HuH-7 (cell line): ENCODE measurements around the gene BRWD1.
"Not testable (repeated sequence)": the region's sequence is repeated elsewhere in the genome, so short reads cannot be mapped to it uniquely, and the experiment has no call there.

Source experiments
- DNase-seq: peaks from one replicate; pipeline ENCODE4 v3.0.0; 2011; ENCODE audit warnings: low spot score

The BRWD1 gene

DNA sequence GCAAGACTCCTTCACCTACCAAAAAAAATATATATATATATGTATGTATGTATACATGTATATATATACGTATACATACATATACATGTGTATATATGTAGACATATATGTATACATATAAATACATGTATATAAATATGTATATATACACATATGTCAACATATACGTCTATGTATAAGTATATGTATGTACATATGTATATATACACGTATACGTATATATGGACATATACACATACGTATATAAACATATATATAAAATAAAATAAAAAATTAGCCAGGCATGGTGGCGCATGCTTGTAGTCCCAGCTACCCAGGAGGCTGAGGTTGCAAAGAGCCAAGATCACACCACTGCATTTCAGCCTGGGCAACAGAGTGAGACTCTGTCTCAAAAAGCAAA lies 31.6 kb downstream of the BRWD1 start:
- DNase-seq = no peak

GRCh38 chr21:39281207-39281606 lies 32.2 kb downstream of the BRWD1 start:
- no peak for DNase-seq

- DNase-seq = no peak
Observed at GRCh38 chr21:39269620-39270019, 43.8 kb downstream of the BRWD1 start.

DNA sequence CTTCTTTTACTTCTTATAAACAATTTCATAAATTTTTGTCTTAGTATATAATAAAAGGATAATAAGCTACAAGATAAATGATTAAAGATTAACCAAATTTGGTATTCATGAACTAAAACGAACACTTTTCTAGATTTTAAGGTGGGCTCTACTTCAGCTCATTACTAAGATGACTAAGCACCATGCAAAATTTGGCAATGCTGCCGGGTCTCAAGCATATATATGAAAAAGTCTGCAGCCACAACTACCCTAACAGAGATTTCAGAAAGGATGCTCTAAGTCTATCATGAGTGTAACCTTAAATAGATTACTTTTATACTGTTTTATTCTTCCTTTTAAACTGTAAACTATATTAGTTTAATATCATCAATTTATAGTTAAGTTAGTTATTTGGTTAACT lies 47.8 kb downstream of the BRWD1 start:
- no peak for DNase-seq

DNA sequence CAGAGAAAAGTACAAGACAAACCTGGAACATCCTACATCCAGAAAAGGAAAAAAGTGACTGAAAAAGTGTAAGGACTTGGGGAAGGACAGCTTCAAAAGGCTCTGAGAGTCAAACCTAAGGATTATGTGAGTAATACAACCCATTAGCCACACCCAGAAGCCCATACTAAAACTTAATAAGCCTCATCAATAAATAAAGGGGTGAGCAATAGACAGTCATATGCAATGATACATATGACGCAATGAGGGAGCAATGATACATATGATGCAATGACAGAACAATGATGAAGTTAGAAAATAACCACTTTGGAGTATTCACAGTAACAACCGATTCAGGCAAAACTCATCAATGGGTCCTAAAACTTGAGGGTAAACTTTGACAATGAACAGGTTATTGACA lies 50.1 kb downstream of the BRWD1 start:
- no peak for DNase-seq

DNA sequence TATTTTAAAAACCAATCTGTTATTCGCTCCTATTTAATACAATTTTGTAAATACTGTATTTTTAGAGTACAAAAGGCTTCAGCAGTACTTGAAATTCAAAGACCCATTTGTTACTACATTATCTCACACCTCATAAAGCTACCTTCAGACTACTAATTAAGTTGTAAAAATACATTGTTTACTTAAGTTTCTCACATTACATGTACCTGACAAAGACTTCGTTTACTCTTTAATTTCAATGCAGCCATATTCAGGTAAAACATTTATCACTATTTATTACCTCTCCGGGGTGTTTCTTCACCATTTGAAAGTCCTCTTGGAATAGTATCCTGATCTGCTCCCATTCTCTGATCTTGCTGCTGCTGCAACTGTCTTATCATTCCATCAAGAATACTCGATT lies 55.2 kb downstream of the BRWD1 start:
- DNase-seq = peak; percentile 30

DNA sequence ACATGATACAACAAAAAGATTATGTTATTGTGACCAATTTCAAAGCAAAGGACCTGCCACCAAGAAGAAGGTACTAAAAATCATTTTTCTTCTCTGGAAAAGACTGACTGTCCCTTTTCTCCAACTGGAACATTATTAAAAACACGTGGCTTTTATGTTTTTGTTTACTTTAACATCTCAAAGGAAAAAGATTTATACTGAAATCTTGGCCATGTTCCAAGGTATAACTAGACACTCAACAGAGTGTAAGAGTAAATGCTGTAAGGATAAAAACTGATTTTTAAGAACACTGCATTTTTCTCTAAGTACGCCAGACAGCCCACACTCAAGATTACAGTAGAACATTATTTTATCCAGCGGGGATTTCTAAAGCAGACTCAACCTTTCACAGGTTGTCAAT lies 62.1 kb downstream of the BRWD1 start:
- DNase-seq = no peak

- DNase-seq = no peak
Observed at GRCh38 chr21:39238275-39238674, 75.2 kb downstream of the BRWD1 start.

DNA sequence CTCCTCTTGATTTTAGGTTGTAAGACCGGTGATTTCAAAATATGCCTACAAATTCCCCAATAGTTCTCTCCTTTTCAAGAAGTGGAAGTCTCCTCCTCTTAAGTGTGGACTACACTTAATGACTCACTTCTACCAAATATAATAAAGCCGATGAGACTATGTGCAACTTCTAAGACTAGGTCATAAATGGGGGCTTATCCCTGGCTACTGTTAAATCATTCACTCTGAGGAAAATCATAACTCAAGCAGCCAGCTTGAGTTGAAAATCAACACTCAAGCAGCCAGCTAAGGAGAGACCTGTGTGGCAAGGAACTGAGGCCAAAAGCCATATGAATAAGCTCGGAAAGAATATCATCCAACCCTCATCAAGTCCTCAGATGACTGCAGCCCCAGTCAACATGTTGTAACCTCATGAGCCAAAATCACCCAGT lies 80.6 kb downstream of the BRWD1 start:
- DNase-seq = no peak

GRCh38 chr21:39224930-39225329 lies 88.5 kb downstream of the BRWD1 start:
- DNase-seq = no peak

GRCh38 chr21:39221997-39222486 lies 91.4 kb downstream of the BRWD1 start:
- DNase-seq = no peak

DNA sequence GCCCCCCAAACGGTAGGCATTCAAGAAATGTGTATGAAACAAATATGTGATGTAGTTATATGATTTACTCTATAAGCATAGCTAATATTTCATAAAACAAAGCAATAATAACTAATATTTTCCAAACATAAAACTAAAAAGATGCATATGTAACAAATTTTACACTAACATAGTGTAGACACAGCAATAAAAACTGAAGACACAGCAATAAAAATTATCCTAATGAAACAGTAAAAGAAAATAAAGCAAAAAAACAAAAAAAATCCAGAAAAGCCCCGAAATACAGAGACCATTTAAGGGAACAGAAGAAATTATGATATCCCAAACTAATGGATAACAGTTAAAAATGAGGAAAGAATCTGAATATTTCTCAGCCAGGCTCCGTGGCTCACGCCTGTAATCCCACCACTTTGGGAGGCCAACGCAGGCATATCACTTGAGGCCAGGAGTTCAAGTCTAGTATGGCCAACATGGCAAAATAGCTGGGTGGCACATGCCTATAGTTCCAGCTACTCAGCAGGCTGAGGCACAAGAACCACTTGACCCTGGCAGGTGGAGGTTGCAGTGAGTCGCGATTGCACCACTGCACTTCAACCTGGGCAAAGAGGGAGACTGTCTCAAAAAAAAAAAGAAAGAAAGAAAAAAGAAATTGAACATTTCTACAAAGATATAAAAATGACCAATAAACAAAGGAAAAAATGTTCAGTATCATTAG lies 92.0 kb downstream of the BRWD1 start:
- DNase-seq = no peak

DNA sequence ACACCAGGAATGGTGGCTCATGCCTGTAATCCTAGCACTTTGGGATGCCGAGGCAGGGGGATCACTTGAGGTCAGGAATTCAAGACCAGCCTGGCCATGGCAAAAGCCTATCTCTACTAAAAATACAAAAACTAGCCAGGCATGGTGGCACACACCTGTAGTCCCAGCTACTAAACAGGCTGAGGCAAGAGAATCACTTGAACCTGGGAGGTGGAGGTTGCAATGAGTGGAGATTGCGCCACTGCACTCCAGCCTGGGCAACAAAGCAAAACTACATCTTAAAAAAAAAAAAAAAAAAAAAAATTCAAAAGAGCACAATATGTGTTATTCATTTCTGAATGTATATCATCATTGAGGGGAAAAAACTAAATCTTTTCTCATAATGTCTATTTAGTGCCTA lies 92.6 kb downstream of the BRWD1 start:
- not testable (repeated sequence) for DNase-seq

- no peak for DNase-seq
Observed at GRCh38 chr21:39220150-39220549, 93.3 kb downstream of the BRWD1 start.

- peak; percentile 4 for DNase-seq
Observed at GRCh38 chr21:39218082-39218409, 95.4 kb downstream of the BRWD1 start.

- no peak for DNase-seq
Observed at GRCh38 chr21:39217356-39218081, 95.9 kb downstream of the BRWD1 start.

DNA sequence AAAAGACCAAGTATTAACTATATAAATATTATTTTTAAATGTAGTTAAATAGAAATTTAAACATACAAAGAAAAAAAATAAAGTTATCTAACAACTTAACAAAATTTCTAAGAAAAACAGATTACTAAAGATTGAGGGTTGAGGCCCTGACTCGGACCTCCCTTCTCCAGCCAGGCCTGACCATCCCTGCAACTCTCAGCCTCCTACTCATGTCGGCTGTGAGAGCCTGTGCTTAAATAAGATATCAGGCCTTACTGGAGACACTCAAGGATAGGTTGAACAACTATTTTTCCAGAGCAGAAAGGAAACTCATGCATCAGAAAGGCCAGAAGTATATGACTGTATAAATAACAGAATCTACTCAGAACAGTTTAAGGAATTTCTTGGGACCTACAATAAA lies 97.1 kb downstream of the BRWD1 start:
- DNase-seq = no peak

DNA sequence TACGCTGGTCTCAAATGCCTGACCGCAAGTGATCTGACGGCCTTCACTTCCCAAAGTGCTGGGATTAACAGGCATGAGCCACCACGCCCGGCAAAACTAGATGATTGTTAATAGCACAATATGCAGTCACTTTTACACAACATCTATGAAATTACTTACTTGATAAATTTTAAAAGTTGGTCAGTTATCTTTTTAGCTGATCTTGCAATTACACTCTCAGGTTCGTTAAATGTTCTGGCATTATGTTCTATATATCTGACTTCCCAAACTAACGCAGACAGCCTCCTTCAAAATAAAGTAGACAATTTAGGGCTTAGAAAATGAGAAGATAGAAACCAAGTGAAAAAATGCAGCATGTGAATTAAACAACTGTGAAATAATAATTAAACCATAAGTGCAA lies 98.4 kb downstream of the BRWD1 start:
- no peak for DNase-seq

- no peak for DNase-seq
Observed at GRCh38 chr21:39209334-39209688, 104.1 kb downstream of the BRWD1 start.

DNA sequence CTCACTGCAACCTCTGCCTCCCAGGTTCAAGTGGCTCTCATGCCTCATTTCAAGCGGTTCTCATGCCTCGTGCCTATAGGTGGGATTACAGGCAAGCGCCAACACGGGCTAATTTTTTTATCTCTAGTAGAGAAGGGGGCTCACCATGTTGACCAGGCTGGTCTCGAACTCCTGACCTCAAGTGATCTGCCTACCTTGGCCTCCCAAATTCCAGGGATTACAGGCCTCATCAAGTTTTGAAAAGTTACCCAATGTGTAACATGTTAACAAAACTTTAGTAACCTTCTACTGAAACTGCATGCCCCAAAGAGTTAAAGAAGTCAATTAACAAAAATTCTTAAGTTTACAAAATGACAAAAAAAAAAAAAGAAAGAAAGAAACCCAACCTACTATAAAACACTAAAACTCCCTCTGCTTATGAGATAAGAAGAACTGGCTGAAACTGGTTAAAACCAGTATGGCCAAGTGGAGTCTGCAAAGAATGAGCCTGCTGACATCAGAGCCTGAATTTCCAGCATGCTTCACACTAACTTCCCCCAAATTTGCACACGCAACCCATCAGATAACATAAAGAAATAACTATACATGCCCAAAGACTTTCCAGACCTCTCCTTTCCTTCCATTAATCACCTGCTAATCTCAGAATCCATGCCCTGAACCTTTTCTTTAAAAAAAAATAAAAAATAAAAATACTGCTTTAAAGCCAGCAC lies 104.7 kb downstream of the BRWD1 start:
- DNase-seq = no peak

DNA sequence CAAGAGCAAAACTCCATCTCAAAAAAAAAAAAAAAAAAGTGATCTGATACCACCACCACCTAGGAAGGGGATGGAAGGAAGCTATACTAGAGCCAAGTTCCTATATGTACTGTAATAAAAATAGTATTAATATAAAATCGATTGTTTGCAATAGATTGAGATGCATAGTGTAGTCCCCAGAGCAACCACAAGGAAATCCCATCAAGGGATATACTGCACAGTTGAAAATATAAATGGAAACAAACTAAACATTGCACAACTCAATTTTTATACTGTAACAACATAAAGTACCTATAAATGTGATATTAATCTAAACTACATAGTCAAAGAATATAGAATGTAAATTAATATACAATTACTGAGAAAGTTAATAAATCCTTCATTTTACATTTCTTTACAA lies 109.3 kb downstream of the BRWD1 start:
- no peak for DNase-seq

DNA sequence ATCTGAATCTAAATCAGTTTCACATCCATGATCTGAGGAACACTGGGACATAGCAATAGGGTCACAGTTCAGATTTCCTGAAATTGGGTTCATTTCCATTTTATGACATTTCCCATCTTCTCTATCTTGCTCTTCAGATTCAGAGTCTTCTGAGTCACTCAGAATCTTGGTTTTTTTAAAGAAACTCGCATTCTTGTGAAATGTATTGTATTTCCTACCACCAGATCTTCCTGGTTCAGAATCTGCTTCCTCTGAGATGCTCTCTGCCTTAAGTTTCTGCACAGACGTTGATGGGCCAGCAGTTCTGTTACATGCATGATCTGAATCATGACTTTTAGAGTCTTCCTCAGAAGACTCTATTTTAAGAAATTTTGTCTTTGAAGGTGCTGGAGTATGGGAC lies 114.6 kb downstream of the BRWD1 start:
- DNase-seq = no peak
